ENCODE data around the gene ORMDL2.

Gene ORMDL2

DNA sequence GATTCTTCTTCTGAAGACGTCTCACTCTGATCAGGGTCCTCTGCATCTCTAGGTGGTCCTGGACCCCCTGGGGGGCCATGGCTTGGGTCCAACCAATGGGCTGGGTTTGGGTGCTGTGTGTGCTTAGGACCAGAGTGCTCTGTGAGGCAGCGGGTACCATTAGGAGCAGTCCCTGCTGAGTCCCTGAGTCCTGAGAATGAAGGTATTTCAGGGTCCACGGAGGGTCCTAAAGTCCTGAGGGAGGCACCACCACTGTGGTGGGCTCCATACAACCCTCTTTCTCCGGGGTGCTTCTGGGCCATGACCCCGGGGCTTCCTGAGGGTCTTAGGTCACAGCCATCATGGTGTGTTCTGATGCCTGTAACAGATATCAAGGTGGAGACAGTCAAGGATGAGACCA is 10.5 kb downstream of the ORMDL2 start:
- Histone ChIP-seq H3F3A (ENCODE audit: insufficient read depth, low read length) (peaks cover 15% of the 10 kb centered on the region), H2AFZ (ENCODE audit: low read length) (no peak overlapping the region), H3K9me2 (replicated peaks; ENCODE audit: insufficient read depth, low read length) (no peaks in the 10 kb centered on the region), H3K79me2 (ENCODE audit: low read length) (peaks cover 33% of the 10 kb centered on the region), H3K27ac (ENCODE audit: low read length) (no peak overlapping the region), H3K4me1 (ENCODE audit: low read length) (peaks cover 18% of the 10 kb centered on the region), H3K9me3 (replicated peaks; ENCODE audit: insufficient read depth, low read length) (no peaks in the 10 kb centered on the region), H3K4me2 (ENCODE audit: low read depth, low read length) (peak overlapping the region; percentile 75), H3K36me3 (replicated peaks; ENCODE audit: insufficient read depth, low read length) (no peaks in the 10 kb centered on the region), H3K27me3 (replicated peaks; ENCODE audit: insufficient read depth, low read length) (no peaks in the 10 kb centered on the region), H3K4me3 (ENCODE audit: low read length) (peak overlapping the region; percentile 96; the same call in 1 of the 2 replicates), H3K9ac (ENCODE audit: low read length) (no peak overlapping the region), H4K20me1 (ENCODE audit: insufficient read depth, low read length) (no peaks in the 10 kb centered on the region)
- TF ChIP-seq EZH2phosphoT487 (IDR thresholded peaks at IDR 0.05; ENCODE audit: low read length) (no peak), EZH2 (optimal IDR thresholded peaks at IDR 0.05; ENCODE audit: low read depth, low read length) (no peak)
- TF ChIP-seq, protein P1, sequence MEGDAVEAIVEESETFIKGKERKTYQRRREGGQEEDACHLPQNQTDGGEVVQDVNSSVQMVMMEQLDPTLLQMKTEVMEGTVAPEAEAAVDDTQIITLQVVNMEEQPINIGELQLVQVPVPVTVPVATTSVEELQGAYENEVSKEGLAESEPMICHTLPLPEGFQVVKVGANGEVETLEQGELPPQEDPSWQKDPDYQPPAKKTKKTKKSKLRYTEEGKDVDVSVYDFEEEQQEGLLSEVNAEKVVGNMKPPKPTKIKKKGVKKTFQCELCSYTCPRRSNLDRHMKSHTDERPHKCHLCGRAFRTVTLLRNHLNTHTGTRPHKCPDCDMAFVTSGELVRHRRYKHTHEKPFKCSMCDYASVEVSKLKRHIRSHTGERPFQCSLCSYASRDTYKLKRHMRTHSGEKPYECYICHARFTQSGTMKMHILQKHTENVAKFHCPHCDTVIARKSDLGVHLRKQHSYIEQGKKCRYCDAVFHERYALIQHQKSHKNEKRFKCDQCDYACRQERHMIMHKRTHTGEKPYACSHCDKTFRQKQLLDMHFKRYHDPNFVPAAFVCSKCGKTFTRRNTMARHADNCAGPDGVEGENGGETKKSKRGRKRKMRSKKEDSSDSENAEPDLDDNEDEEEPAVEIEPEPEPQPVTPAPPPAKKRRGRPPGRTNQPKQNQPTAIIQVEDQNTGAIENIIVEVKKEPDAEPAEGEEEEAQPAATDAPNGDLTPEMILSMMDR (IDR thresholded peaks at IDR 0.05; ENCODE audit: low read length): no peak
- DNase-seq: no peak

DNA sequence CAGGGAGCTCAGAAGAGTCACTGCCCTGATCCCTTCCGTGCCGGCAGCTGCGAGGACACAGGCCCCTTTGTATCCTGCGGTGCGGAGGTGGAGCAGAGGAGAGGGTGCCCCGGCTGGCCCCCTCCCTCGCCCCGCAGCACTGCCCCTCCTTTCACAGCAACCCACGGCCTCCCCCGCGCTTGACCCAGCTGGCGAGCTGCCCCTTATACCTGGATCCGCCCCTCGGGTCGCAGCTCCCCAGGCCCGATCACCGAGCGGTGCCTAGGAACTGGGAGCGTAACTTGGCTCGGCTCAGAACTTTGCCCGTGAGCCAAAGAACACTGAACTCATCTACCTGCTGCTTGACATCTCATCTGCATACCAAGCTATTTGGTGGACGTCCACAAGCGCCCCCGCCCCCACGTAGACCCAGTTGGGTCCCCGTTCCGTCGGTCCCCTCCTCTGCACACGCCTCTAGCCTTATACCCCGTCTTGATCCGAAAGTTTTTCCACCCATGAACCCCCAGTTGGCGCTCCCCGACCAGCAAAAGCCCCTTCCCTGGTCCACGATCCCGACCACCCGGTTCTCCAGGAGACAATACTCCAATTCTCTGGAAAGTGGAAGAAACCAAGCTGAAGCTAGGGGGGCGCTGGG is 12.2 kb downstream of the ORMDL2 start:
- peaks cover 33% of the 10 kb centered on the region for H3K79me2 ChIP-seq (ENCODE audit: low read length)
- H3K27me3 ChIP-seq (replicated peaks; ENCODE audit: insufficient read depth, low read length): no peaks in the 10 kb centered on the region
- peaks cover 18% of the 10 kb centered on the region for H3K4me1 ChIP-seq (ENCODE audit: low read length)
- H3K9me2 ChIP-seq (replicated peaks; ENCODE audit: insufficient read depth, low read length): no peaks in the 10 kb centered on the region
- TF ChIP-seq EZH2 (optimal IDR thresholded peaks at IDR 0.05; ENCODE audit: low read depth, low read length) (no peak), EZH2phosphoT487 (IDR thresholded peaks at IDR 0.05; ENCODE audit: low read length) (no peak)
- TF ChIP-seq, protein P1 (IDR thresholded peaks at IDR 0.05; ENCODE audit: low read length): no peak
- H2AFZ ChIP-seq (ENCODE audit: low read length): peak overlapping the region; percentile 95
- H3K9me3 ChIP-seq (replicated peaks; ENCODE audit: insufficient read depth, low read length): no peaks in the 10 kb centered on the region
- H3F3A ChIP-seq (ENCODE audit: insufficient read depth, low read length): peaks cover 15% of the 10 kb centered on the region
- peak overlapping the region; percentile 85 for H3K9ac ChIP-seq (ENCODE audit: low read length)
- no peaks in the 10 kb centered on the region for H4K20me1 ChIP-seq (ENCODE audit: insufficient read depth, low read length)
- H3K4me2 ChIP-seq (ENCODE audit: low read depth, low read length): peak overlapping the region; percentile 98
- H3K36me3 ChIP-seq (replicated peaks; ENCODE audit: insufficient read depth, low read length): no peaks in the 10 kb centered on the region
- H3K27ac ChIP-seq (ENCODE audit: low read length): peak overlapping the region; percentile 35; the same call in 1 of the 2 replicates
- DNase-seq: no peak
- H3K4me3 ChIP-seq (ENCODE audit: low read length): peak overlapping the region; percentile 96

DNA sequence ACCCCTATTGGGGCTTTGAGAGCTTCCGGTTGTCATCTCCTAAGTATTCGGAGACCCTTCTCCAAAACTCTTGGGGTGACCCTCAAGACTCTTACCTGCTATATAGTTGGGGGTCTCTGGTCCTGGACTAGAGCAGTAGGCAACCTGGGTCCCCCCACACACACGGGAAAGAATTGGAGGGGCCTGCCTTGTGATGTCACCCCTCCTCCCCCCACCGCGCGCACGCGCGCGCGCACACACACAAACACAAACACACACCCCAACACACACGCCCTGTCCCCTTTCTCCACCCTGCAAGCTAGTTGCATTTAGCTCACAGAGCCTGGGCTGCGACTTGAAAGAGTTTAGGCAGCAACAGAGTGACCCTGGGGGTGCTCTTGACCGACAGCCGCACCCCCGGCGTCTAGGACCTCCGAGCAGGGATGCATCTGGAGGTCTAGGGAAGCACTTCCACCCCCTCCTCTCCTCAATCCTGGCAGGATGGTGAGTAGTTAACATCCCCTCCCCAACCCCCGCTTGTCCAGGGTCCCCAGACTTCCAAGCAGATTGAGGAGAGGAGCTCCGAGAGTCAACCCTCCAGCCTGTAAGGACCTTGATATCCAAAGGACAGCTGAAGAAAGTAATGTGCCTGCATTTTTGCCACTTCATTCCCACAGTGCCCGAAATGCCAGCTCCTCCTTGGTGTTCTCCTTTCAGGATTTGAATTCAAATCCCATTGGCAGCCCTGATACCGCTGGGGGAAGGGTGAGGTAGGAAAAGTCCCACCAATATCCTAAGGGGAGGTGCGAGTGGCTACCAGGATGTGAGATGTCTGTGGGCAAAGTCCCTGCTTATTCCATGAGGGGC is 13.0 kb downstream of the ORMDL2 start:
- H3K4me2 ChIP-seq (ENCODE audit: low read depth, low read length): peak overlapping the region; percentile 98

More for the DNA sequence above, 13.0 kb downstream of the ORMDL2 start:
- H3K27me3 ChIP-seq (replicated peaks; ENCODE audit: insufficient read depth, low read length): no peaks in the 10 kb centered on the region
- H3K79me2 ChIP-seq (ENCODE audit: low read length): peaks cover 31% of the 10 kb centered on the region
- H4K20me1 ChIP-seq (ENCODE audit: insufficient read depth, low read length): no peaks in the 10 kb centered on the region
- DNase-seq: no peak
- peaks cover 18% of the 10 kb centered on the region for H3K4me1 ChIP-seq (ENCODE audit: low read length)
- H3K27ac ChIP-seq (ENCODE audit: low read length): no peak overlapping the region
- no peaks in the 10 kb centered on the region for H3K36me3 ChIP-seq (replicated peaks; ENCODE audit: insufficient read depth, low read length)
- H3K9ac ChIP-seq (ENCODE audit: low read length): peak overlapping the region; percentile 85; the same call in 1 of the 2 replicates
- TF ChIP-seq, protein P1 (IDR thresholded peaks at IDR 0.05; ENCODE audit: low read length): no peak
- TF ChIP-seq EZH2phosphoT487 (IDR thresholded peaks at IDR 0.05; ENCODE audit: low read length) (no peak), EZH2 (optimal IDR thresholded peaks at IDR 0.05; ENCODE audit: low read depth, low read length) (no peak)
- peak overlapping the region; percentile 95 for H2AFZ ChIP-seq (ENCODE audit: low read length)
- no peaks in the 10 kb centered on the region for H3K9me3 ChIP-seq (replicated peaks; ENCODE audit: insufficient read depth, low read length)
- peak overlapping the region; percentile 96 for H3K4me3 ChIP-seq (ENCODE audit: low read length)
- no peaks in the 10 kb centered on the region for H3K9me2 ChIP-seq (replicated peaks; ENCODE audit: insufficient read depth, low read length)
- peaks cover 15% of the 10 kb centered on the region for H3F3A ChIP-seq (ENCODE audit: insufficient read depth, low read length)
